Liver (tissue), 3 donors: ENCODE measurements around the gene MOGAT2.

ENCODE experiments used
- EGR1 ChIP-seq, 2 donors: IDR thresholded peaks; 2 replicates each; pipeline ENCODE4 v1.6.1; 2016 to 2018; ENCODE audit warnings: antibody characterized with exemption in 2 of 2, low read depth in 2 of 2
- GABPA ChIP-seq, 2 donors: IDR thresholded peaks in 1 of 2; conservative IDR thresholded peaks in 1 of 2; 2 replicates each; pipeline ENCODE4 v1.6.1; 2016; ENCODE audit warnings: antibody characterized with exemption in 2 of 2, mild to moderate bottlenecking in 1 of 2, moderate library complexity in 1 of 2
- HNF4G ChIP-seq: IDR thresholded peaks from 2 replicates; pipeline ENCODE4 v1.6.1; 2016; ENCODE audit warnings: antibody characterized with exemption
- JUND ChIP-seq, 2 donors: IDR thresholded peaks; 2 replicates each; pipeline ENCODE4 v1.6.1; 2016; ENCODE audit warnings: antibody characterized with exemption in 2 of 2
- NR2F2 ChIP-seq: IDR thresholded peaks from 2 replicates; pipeline ENCODE4 v1.6.1; 2016; ENCODE audit warnings: antibody characterized with exemption
- RAD21 ChIP-seq, 2 donors: IDR thresholded peaks; 2 replicates each; pipeline ENCODE4 v1.6.1; 2016; ENCODE audit warnings: antibody characterized with exemption in 2 of 2, mild to moderate bottlenecking in 2 of 2
- RXRA ChIP-seq, 2 donors: IDR thresholded peaks; 2 replicates each; pipeline ENCODE4 v1.6.1; 2017 to 2018; ENCODE audit warnings: antibody characterized with exemption in 2 of 2, mild to moderate bottlenecking in 1 of 2
- TAF1 ChIP-seq: conservative IDR thresholded peaks from 2 replicates; pipeline ENCODE4 v1.6.1; 2016; ENCODE audit warnings: antibody characterized with exemption, mild to moderate bottlenecking
- YY1 ChIP-seq: IDR thresholded peaks from 2 replicates; pipeline ENCODE4 v1.6.1; 2016; ENCODE audit warnings: antibody characterized with exemption, mild to moderate bottlenecking
- TF ChIP-seq, protein P1 (sequence below): fragments of 150-350 bp; IDR thresholded peaks from 2 replicates; pipeline ENCODE4 v1.5.1; 2017; ENCODE audit warnings: improper control_type of control experiment, low read depth, low read length; ENCODE audit not compliant: missing input control
- TF ChIP-seq, protein P2 (sequence below): IDR thresholded peaks from 2 replicates; pipeline ENCODE4 v1.6.1; 2016; ENCODE audit warnings: antibody characterized with exemption, mild to moderate bottlenecking
- TF ChIP-seq, protein P3 (sequence below): IDR thresholded peaks from 2 replicates; pipeline ENCODE4 v1.6.1; 2016; ENCODE audit warnings: antibody characterized with exemption
- TF ChIP-seq, protein P4 (sequence below): IDR thresholded peaks from 2 replicates; pipeline ENCODE4 v1.6.1; 2016; ENCODE audit warnings: antibody characterized with exemption
- donor health status: healthy.
- donor health status: healthy.

DNA sequence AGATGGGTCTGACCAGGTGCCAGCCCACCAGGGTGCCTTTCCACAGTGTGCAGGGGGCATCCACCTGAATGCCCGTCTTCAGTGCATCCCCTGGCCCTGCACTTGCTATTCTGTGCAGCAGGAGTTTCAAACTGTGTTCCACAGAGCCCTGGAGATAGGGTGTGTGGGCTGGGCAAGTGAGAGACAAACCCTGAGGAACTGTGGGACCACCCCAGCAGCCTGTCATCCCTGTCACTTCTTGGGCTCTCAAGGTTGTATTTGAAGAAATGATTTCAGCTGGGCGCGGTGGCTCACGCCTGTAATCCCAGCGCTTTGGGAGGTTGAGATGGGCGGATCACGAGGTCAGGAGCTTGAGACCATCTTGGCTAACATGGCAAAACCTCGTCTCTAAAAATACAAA, 44.5 kb downstream of the MOGAT2 start:
- TF ChIP-seq, protein P1, sequence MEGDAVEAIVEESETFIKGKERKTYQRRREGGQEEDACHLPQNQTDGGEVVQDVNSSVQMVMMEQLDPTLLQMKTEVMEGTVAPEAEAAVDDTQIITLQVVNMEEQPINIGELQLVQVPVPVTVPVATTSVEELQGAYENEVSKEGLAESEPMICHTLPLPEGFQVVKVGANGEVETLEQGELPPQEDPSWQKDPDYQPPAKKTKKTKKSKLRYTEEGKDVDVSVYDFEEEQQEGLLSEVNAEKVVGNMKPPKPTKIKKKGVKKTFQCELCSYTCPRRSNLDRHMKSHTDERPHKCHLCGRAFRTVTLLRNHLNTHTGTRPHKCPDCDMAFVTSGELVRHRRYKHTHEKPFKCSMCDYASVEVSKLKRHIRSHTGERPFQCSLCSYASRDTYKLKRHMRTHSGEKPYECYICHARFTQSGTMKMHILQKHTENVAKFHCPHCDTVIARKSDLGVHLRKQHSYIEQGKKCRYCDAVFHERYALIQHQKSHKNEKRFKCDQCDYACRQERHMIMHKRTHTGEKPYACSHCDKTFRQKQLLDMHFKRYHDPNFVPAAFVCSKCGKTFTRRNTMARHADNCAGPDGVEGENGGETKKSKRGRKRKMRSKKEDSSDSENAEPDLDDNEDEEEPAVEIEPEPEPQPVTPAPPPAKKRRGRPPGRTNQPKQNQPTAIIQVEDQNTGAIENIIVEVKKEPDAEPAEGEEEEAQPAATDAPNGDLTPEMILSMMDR, result no peak
- no peak for TF ChIP-seq EGR1 (IDR thresholded peaks at IDR 0.05; ENCODE audit: low read depth in 2 of 2)
- no peak for TF ChIP-seq YY1
- TF ChIP-seq, protein P2, sequence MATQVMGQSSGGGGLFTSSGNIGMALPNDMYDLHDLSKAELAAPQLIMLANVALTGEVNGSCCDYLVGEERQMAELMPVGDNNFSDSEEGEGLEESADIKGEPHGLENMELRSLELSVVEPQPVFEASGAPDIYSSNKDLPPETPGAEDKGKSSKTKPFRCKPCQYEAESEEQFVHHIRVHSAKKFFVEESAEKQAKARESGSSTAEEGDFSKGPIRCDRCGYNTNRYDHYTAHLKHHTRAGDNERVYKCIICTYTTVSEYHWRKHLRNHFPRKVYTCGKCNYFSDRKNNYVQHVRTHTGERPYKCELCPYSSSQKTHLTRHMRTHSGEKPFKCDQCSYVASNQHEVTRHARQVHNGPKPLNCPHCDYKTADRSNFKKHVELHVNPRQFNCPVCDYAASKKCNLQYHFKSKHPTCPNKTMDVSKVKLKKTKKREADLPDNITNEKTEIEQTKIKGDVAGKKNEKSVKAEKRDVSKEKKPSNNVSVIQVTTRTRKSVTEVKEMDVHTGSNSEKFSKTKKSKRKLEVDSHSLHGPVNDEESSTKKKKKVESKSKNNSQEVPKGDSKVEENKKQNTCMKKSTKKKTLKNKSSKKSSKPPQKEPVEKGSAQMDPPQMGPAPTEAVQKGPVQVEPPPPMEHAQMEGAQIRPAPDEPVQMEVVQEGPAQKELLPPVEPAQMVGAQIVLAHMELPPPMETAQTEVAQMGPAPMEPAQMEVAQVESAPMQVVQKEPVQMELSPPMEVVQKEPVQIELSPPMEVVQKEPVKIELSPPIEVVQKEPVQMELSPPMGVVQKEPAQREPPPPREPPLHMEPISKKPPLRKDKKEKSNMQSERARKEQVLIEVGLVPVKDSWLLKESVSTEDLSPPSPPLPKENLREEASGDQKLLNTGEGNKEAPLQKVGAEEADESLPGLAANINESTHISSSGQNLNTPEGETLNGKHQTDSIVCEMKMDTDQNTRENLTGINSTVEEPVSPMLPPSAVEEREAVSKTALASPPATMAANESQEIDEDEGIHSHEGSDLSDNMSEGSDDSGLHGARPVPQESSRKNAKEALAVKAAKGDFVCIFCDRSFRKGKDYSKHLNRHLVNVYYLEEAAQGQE, result no peak
- no peak for TF ChIP-seq GABPA (IDR thresholded peaks at IDR 0.05 in 1 of 2, conservative IDR thresholded peaks at IDR 0.05 in 1 of 2)
- TF ChIP-seq, protein P3, sequence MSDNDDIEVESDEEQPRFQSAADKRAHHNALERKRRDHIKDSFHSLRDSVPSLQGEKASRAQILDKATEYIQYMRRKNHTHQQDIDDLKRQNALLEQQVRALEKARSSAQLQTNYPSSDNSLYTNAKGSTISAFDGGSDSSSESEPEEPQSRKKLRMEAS, result no peak
- no peak for TF ChIP-seq JUND (IDR thresholded peaks at IDR 0.05)
- no peak for TF ChIP-seq HNF4G
- TF ChIP-seq RAD21 (IDR thresholded peaks at IDR 0.05), result no peak
- no peak for TF ChIP-seq NR2F2
- TF ChIP-seq TAF1, result no peak
- TF ChIP-seq, protein P4, sequence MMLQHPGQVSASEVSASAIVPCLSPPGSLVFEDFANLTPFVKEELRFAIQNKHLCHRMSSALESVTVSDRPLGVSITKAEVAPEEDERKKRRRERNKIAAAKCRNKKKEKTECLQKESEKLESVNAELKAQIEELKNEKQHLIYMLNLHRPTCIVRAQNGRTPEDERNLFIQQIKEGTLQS, result no peak
- TF ChIP-seq RXRA (IDR thresholded peaks at IDR 0.05), result no peak
